Esophagus squamous epithelium (tissue), 4 donors: Measurements from ENCODE around the gene COL23A1.

Source experiments
- POLR2A ChIP-seq, 4 donors: fragments of 450-650 bp; IDR thresholded peaks; one replicate each; pipeline ENCODE4 v1.6.1; 2017; ENCODE audit warnings: antibody characterized with exemption in 4 of 4, mild to moderate bottlenecking in 4 of 4, moderate library complexity in 3 of 4
- TF ChIP-seq, protein P1 (sequence below), 6 experiments: fragments of 450-650 bp in 4 of 6; fragments of 200-600 bp in 2 of 6; sonication (generic) in 2 of 6; IDR thresholded peaks; one replicate each; pipeline ENCODE4 v1.5.1; 2016 to 2019; ENCODE audit warnings: antibody characterized with exemption in 6 of 6, mild to moderate bottlenecking in 4 of 6, moderate library complexity in 4 of 6

DNA sequence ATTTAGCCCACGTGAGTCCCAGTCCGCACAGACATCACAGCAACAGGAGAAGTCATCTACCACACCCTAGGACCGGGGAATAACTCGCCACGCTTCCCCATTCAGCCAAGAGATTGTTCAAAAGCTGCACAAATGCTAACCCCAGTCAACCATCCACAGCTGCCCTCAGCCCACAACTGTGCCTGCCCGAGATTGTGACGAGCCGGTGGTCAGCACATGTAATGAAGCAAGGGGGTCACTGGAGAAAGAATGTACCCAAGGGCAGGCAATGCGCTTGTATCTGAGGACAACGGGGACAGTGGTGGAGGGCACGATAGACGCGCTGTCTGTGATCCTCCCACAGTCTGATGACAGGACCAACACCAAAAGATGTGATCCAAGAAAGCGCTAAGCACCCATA is 67.8 kb downstream of the COL23A1 start:
- TF ChIP-seq, protein P1, sequence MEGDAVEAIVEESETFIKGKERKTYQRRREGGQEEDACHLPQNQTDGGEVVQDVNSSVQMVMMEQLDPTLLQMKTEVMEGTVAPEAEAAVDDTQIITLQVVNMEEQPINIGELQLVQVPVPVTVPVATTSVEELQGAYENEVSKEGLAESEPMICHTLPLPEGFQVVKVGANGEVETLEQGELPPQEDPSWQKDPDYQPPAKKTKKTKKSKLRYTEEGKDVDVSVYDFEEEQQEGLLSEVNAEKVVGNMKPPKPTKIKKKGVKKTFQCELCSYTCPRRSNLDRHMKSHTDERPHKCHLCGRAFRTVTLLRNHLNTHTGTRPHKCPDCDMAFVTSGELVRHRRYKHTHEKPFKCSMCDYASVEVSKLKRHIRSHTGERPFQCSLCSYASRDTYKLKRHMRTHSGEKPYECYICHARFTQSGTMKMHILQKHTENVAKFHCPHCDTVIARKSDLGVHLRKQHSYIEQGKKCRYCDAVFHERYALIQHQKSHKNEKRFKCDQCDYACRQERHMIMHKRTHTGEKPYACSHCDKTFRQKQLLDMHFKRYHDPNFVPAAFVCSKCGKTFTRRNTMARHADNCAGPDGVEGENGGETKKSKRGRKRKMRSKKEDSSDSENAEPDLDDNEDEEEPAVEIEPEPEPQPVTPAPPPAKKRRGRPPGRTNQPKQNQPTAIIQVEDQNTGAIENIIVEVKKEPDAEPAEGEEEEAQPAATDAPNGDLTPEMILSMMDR (IDR thresholded peaks at IDR 0.05), result no peak
- no peak for TF ChIP-seq POLR2A (IDR thresholded peaks at IDR 0.05)
